ENCODE data around the gene SPAG9.

SPAG9 gene

GRCh38 chr17:51076821-51077220 lies 43.8 kb downstream of the SPAG9 start:
- FAIRE-seq (no peak), DNase-seq (ENCODE audit: insufficient read length) (no peak)
- TF ChIP-seq POLR2A (IDR thresholded peaks at IDR 0.05; ENCODE audit: low read depth, low read length) (no peak), TAF1 (IDR thresholded peaks at IDR 0.05; ENCODE audit: borderline replicate concordance, low read depth, low read length) (no peak), POLR2AphosphoS5 (IDR thresholded peaks at IDR 0.05; ENCODE audit: low read depth, low read length) (no peak)

DNA sequence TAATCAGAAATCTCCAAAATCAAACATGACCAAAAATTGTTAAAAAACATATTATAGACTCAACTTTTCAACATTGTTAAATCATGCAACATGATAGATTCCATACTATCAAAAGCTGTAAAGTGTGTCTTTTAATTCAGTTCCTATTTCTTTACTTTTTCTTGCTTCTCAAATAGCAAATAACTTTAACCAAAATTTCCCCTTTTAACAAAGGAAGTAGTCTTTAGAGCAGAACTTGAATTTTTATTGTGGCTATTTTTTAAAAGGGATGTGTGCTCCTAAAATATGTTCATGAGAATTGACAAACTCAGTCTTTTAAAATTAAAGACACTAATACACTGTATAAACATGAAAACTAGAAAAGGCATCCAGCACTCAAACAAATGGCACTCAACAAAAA lies 49.1 kb downstream of the SPAG9 start:
- FAIRE-seq: no peak
- no peak for DNase-seq (ENCODE audit: insufficient read length)
- TF ChIP-seq TAF1 (IDR thresholded peaks at IDR 0.05; ENCODE audit: borderline replicate concordance, low read depth, low read length) (no peak), POLR2A (IDR thresholded peaks at IDR 0.05; ENCODE audit: low read depth, low read length) (no peak), POLR2AphosphoS5 (IDR thresholded peaks at IDR 0.05; ENCODE audit: low read depth, low read length) (no peak)

DNA sequence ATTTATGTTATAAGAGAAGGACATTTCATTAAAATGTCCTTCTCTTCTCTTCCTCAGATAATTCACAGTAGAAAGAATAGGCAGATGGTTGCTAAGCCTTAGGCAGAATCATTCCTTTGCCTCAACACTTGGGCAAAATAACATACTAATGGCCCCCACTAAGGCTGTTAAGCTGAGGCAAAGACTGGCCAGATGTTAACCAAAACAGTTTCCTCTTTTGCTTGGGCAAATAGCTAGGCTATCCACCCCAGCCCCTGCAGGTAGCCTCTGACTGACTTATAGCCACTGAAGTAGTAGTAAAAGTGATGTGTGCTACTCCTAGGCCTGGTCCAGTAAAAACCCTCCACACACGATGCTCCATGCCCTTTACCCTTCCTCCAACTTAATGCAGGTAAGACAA lies 55.2 kb downstream of the SPAG9 start:
- DNase-seq (ENCODE audit: insufficient read length) (no peak), FAIRE-seq (no peak)
- TF ChIP-seq POLR2AphosphoS5 (IDR thresholded peaks at IDR 0.05; ENCODE audit: low read depth, low read length) (no peak), TAF1 (IDR thresholded peaks at IDR 0.05; ENCODE audit: borderline replicate concordance, low read depth, low read length) (no peak), POLR2A (IDR thresholded peaks at IDR 0.05; ENCODE audit: low read depth, low read length) (no peak)

- TF ChIP-seq POLR2A (IDR thresholded peaks at IDR 0.05; ENCODE audit: low read depth, low read length) (no peak), POLR2AphosphoS5 (IDR thresholded peaks at IDR 0.05; ENCODE audit: low read depth, low read length) (no peak), TAF1 (IDR thresholded peaks at IDR 0.05; ENCODE audit: borderline replicate concordance, low read depth, low read length) (no peak)
- no peak for DNase-seq (ENCODE audit: insufficient read length)
- FAIRE-seq: no peak
These were observed 56.5 kb downstream of the SPAG9 start for GRCh38 chr17:51064061-51064735.

DNA sequence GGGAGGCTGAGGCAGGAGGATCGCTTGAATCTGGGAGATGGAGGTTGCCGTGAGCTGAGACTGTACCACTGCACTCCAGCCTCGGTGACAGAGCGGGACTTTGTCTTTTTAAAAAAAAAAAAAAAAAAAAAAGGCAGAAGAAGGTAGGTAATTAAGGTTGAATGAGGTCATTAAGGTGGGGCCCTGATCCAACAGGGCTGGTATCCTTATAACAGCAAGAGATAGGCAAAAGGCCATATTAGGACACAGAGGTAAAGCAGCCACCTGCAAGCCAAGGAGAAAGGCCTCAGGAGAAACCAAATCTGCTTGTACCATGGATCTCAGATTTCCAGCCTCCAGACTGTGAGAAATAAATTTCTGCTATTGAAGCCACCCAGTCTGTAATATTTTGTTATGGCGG lies 60.3 kb downstream of the SPAG9 start:
- DNase-seq (ENCODE audit: insufficient read length) (no peak), FAIRE-seq (no peak)
- TF ChIP-seq TAF1 (IDR thresholded peaks at IDR 0.05; ENCODE audit: borderline replicate concordance, low read depth, low read length): no peak
- TF ChIP-seq POLR2A (IDR thresholded peaks at IDR 0.05; ENCODE audit: low read depth, low read length): no peak
- no peak for TF ChIP-seq POLR2AphosphoS5 (IDR thresholded peaks at IDR 0.05; ENCODE audit: low read depth, low read length)

GRCh38 chr17:51059781-51060180 lies 60.9 kb downstream of the SPAG9 start:
- FAIRE-seq (no peak), DNase-seq (ENCODE audit: insufficient read length) (no peak)
- TF ChIP-seq POLR2A (IDR thresholded peaks at IDR 0.05; ENCODE audit: low read depth, low read length) (no peak), TAF1 (IDR thresholded peaks at IDR 0.05; ENCODE audit: borderline replicate concordance, low read depth, low read length) (no peak), POLR2AphosphoS5 (IDR thresholded peaks at IDR 0.05; ENCODE audit: low read depth, low read length) (no peak)

DNA sequence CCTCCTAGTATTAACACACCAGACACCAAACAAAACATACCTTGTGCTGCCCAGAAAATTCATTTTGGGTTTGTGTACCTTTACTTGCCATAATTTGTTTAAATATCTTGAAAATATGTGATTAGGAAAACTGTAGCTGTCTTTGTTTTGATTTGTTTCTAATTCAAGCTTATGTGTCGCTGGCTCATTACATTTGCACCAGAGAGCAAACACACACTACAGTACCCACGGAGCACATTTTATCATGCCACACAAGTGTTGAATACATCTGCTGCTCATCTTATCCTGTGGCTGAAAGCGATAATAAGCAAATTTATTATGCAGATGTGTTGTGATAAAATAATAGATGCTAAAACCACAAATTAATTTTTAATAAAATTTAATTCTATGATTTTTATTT lies 63.1 kb downstream of the SPAG9 start:
- DNase-seq (ENCODE audit: insufficient read length) (no peak), FAIRE-seq (no peak)
- TF ChIP-seq POLR2AphosphoS5 (IDR thresholded peaks at IDR 0.05; ENCODE audit: low read depth, low read length) (no peak), TAF1 (IDR thresholded peaks at IDR 0.05; ENCODE audit: borderline replicate concordance, low read depth, low read length) (no peak), POLR2A (IDR thresholded peaks at IDR 0.05; ENCODE audit: low read depth, low read length) (no peak)

GRCh38 chr17:51056813-51057510 lies 63.7 kb downstream of the SPAG9 start:
- no peak for DNase-seq (ENCODE audit: insufficient read length)
- FAIRE-seq: no peak
- TF ChIP-seq POLR2AphosphoS5 (IDR thresholded peaks at IDR 0.05; ENCODE audit: low read depth, low read length) (no peak), TAF1 (IDR thresholded peaks at IDR 0.05; ENCODE audit: borderline replicate concordance, low read depth, low read length) (no peak), POLR2A (IDR thresholded peaks at IDR 0.05; ENCODE audit: low read depth, low read length) (no peak)

DNA sequence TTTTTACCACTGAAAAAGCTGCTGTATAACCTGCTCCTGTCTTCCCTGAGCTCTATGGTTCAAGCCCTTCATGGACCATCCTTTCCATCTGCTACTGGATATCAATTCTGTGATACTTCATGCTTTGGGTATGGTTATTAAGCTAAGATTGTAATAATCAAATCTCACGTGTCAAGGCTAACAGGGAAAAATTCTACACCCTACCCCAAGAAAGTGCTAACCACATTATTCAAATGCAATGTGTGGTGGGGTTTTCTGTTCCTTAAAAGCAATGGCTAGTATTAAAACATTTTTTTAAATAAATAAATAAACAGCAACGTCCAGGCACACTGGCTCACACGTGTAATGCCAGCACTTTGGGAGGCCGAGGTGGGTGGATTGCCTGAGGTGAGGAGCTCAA lies 65.9 kb downstream of the SPAG9 start:
- no peak for TF ChIP-seq TAF1 (IDR thresholded peaks at IDR 0.05; ENCODE audit: borderline replicate concordance, low read depth, low read length)
- TF ChIP-seq POLR2A (IDR thresholded peaks at IDR 0.05; ENCODE audit: low read depth, low read length): no peak
- no peak for TF ChIP-seq POLR2AphosphoS5 (IDR thresholded peaks at IDR 0.05; ENCODE audit: low read depth, low read length)
- DNase-seq (ENCODE audit: insufficient read length) (no peak), FAIRE-seq (no peak)

- FAIRE-seq (no peak), DNase-seq (ENCODE audit: insufficient read length) (no peak)
- no peak for TF ChIP-seq POLR2AphosphoS5 (IDR thresholded peaks at IDR 0.05; ENCODE audit: low read depth, low read length)
- no peak for TF ChIP-seq POLR2A (IDR thresholded peaks at IDR 0.05; ENCODE audit: low read depth, low read length)
- TF ChIP-seq TAF1 (IDR thresholded peaks at IDR 0.05; ENCODE audit: borderline replicate concordance, low read depth, low read length): no peak
These were observed 68.4 kb downstream of the SPAG9 start for GRCh38 chr17:51052235-51052634.

GRCh38 chr17:51050291-51051033 lies 70.2 kb downstream of the SPAG9 start:
- FAIRE-seq (no peak), DNase-seq (ENCODE audit: insufficient read length) (no peak)

More at GRCh38 chr17:51050291-51051033, 70.2 kb downstream of the SPAG9 start:
- TF ChIP-seq TAF1 (IDR thresholded peaks at IDR 0.05; ENCODE audit: borderline replicate concordance, low read depth, low read length): no peak
- no peak for TF ChIP-seq POLR2A (IDR thresholded peaks at IDR 0.05; ENCODE audit: low read depth, low read length)
- no peak for TF ChIP-seq POLR2AphosphoS5 (IDR thresholded peaks at IDR 0.05; ENCODE audit: low read depth, low read length)

Measured in GM12892 (cell line).